Neural cell (in vitro differentiated cells): Measurements from ENCODE around the gene NHLRC4.

Source experiments
- EZH2 ChIP-seq: fragments of 200-600, 300-800 bp; shearing (Covaris generic), sonication (generic); IDR thresholded peaks from 2 replicates; pipeline ENCODE4 v1.6.1; 2014; ENCODE audit warnings: antibody characterized with exemption, low read length, borderline replicate concordance, mild to moderate bottlenecking; ENCODE audit not compliant: insufficient read depth, poor library complexity, severe bottlenecking
- TF ChIP-seq, protein P1 (sequence below): fragments of 450-650 bp; IDR thresholded peaks from 2 replicates; pipeline ENCODE4 v1.5.1; 2014; ENCODE audit warnings: antibody characterized with exemption, mild to moderate bottlenecking, moderate library complexity; ENCODE audit not compliant: poor library complexity, severe bottlenecking
- TF ChIP-seq, protein P2 (sequence below): IDR thresholded peaks from 2 replicates; pipeline ENCODE4 v1.6.1; 2012; ENCODE audit warnings: borderline replicate concordance

DNA sequence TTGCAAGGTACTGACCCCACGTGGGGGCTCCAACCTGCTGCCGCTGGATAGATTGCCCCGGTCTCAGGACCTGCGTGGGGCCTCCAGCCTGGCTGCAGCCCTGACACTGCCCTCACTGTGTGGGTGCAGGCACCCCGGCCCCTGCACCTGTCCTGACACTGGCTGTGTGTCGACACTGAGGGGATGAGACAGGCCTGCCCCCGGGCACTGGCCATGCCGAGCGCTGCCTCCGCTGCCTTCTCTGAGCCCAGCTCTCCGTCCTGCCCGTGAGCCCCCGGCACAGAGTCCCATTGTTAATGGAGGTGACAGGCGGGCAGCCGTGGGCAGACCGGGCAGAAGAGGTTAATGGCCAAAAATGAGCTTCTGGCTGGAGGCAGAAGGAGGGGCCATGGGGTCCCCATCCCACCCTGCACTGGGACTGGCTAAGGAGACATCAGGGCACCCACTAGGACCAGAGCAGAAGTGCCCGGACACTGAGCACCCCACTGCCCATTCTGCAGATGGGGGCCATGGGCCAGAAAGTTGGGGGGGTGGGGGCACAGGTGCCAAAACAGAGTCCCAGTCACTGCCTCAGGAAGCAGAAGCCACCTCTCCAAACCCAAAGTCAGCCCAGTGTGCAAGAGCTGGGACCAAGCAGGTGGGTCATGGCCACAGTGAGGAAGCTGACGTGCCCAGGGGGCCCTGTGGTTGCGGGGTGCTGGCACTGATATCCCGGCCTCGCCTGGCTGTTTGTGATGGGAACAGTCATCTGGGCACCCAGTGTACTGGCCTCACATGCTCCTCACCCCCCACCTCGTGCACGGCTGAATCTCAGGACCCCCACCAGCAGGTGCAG, 9.1 kb upstream of the NHLRC4 start:
- TF ChIP-seq, protein P1, sequence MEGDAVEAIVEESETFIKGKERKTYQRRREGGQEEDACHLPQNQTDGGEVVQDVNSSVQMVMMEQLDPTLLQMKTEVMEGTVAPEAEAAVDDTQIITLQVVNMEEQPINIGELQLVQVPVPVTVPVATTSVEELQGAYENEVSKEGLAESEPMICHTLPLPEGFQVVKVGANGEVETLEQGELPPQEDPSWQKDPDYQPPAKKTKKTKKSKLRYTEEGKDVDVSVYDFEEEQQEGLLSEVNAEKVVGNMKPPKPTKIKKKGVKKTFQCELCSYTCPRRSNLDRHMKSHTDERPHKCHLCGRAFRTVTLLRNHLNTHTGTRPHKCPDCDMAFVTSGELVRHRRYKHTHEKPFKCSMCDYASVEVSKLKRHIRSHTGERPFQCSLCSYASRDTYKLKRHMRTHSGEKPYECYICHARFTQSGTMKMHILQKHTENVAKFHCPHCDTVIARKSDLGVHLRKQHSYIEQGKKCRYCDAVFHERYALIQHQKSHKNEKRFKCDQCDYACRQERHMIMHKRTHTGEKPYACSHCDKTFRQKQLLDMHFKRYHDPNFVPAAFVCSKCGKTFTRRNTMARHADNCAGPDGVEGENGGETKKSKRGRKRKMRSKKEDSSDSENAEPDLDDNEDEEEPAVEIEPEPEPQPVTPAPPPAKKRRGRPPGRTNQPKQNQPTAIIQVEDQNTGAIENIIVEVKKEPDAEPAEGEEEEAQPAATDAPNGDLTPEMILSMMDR: no peak
- no peak for TF ChIP-seq EZH2
- TF ChIP-seq, protein P2, sequence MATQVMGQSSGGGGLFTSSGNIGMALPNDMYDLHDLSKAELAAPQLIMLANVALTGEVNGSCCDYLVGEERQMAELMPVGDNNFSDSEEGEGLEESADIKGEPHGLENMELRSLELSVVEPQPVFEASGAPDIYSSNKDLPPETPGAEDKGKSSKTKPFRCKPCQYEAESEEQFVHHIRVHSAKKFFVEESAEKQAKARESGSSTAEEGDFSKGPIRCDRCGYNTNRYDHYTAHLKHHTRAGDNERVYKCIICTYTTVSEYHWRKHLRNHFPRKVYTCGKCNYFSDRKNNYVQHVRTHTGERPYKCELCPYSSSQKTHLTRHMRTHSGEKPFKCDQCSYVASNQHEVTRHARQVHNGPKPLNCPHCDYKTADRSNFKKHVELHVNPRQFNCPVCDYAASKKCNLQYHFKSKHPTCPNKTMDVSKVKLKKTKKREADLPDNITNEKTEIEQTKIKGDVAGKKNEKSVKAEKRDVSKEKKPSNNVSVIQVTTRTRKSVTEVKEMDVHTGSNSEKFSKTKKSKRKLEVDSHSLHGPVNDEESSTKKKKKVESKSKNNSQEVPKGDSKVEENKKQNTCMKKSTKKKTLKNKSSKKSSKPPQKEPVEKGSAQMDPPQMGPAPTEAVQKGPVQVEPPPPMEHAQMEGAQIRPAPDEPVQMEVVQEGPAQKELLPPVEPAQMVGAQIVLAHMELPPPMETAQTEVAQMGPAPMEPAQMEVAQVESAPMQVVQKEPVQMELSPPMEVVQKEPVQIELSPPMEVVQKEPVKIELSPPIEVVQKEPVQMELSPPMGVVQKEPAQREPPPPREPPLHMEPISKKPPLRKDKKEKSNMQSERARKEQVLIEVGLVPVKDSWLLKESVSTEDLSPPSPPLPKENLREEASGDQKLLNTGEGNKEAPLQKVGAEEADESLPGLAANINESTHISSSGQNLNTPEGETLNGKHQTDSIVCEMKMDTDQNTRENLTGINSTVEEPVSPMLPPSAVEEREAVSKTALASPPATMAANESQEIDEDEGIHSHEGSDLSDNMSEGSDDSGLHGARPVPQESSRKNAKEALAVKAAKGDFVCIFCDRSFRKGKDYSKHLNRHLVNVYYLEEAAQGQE: no peak
